MM.1S (cell line): Measurements from ENCODE around the gene TSPAN5.

Experiments used
- EZH2 ChIP-seq: fragments of 300-600 bp; sonication (generic); optimal IDR thresholded peaks from 2 replicates; pipeline ENCODE3; 2017; ENCODE audit warnings: low read depth, mild to moderate bottlenecking, antibody characterized with exemption, low read length, mixed read lengths
- EZH2phosphoT487 ChIP-seq: fragments of 300-600 bp; sonication (generic); IDR thresholded peaks from 2 replicates; pipeline ENCODE4 v1.6.1; 2018; ENCODE audit warnings: antibody characterized with exemption, low read length
- TF ChIP-seq, protein P1 (sequence below): fragments of 300-600 bp; sonication (generic); IDR thresholded peaks from 2 replicates; pipeline ENCODE4 v1.5.1; 2016; ENCODE audit warnings: antibody characterized with exemption, low read length, mixed read lengths

- TF ChIP-seq, protein P1, sequence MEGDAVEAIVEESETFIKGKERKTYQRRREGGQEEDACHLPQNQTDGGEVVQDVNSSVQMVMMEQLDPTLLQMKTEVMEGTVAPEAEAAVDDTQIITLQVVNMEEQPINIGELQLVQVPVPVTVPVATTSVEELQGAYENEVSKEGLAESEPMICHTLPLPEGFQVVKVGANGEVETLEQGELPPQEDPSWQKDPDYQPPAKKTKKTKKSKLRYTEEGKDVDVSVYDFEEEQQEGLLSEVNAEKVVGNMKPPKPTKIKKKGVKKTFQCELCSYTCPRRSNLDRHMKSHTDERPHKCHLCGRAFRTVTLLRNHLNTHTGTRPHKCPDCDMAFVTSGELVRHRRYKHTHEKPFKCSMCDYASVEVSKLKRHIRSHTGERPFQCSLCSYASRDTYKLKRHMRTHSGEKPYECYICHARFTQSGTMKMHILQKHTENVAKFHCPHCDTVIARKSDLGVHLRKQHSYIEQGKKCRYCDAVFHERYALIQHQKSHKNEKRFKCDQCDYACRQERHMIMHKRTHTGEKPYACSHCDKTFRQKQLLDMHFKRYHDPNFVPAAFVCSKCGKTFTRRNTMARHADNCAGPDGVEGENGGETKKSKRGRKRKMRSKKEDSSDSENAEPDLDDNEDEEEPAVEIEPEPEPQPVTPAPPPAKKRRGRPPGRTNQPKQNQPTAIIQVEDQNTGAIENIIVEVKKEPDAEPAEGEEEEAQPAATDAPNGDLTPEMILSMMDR: no peak
- TF ChIP-seq EZH2 (no peak), EZH2phosphoT487 (no peak)
These were observed 89.3 kb downstream of the TSPAN5 start for GRCh38 chr4:98568941-98569663.
